DOHH2 (cell line): ENCODE results near the gene NFAT5.

Experiments
- H3F3A ChIP-seq: fragments of 200-600 bp; sonication (generic), shearing (Covaris generic); 2 replicates; pipeline ENCODE4 v1.6.0; 2016; ENCODE audit warnings: antibody characterized with exemption, mild to moderate bottlenecking; ENCODE audit not compliant: control insufficient read depth, insufficient read depth
- H3K27ac ChIP-seq: fragments of 200-600 bp; sonication (generic); 2 replicates; pipeline ENCODE4 v1.5.1; 2014; ENCODE audit warnings: low read depth, mild to moderate bottlenecking, low read length, moderate library complexity
- H3K27me3 ChIP-seq: fragments of 200-600 bp; sonication (generic); 2 replicates; pipeline ENCODE4 v1.6.1; 2014; ENCODE audit warnings: mild to moderate bottlenecking, low read length, mixed read lengths; ENCODE audit not compliant: control insufficient read depth
- H3K36me3 ChIP-seq: fragments of 200-600 bp; sonication (generic); 2 replicates; pipeline ENCODE4 v1.6.1; 2014; ENCODE audit warnings: mild to moderate bottlenecking, low read length, moderate library complexity, mixed read lengths; ENCODE audit not compliant: control insufficient read depth
- H3K4me1 ChIP-seq: fragments of 200-600 bp; sonication (generic); 2 replicates; pipeline ENCODE4 v1.6.1; 2014; ENCODE audit warnings: mild to moderate bottlenecking, low read length, mixed read lengths; ENCODE audit not compliant: control insufficient read depth
- H3K4me2 ChIP-seq: fragments of 200-600 bp; sonication (generic); 2 replicates; pipeline ENCODE4 v1.6.0; 2014; ENCODE audit warnings: mild to moderate bottlenecking, low read length, moderate library complexity
- H3K4me3 ChIP-seq: fragments of 200-600 bp; sonication (generic); 2 replicates; pipeline ENCODE4 v1.5.1; 2014; ENCODE audit warnings: mild to moderate bottlenecking, low read length, mixed read lengths
- H3K79me2 ChIP-seq: fragments of 200-600 bp; sonication (generic); 2 replicates; pipeline ENCODE4 v1.6.1; 2014; ENCODE audit warnings: mild to moderate bottlenecking, low read length, mixed read lengths; ENCODE audit not compliant: control insufficient read depth
- H3K9me2 ChIP-seq: fragments of 200-600 bp; sonication (generic); replicated peaks from 2 replicates; pipeline ENCODE4 v1.6.1; 2014; ENCODE audit warnings: mild to moderate bottlenecking, low read length, mixed read lengths; ENCODE audit not compliant: control insufficient read depth
- H3K9me3 ChIP-seq: fragments of 200-600 bp; sonication (generic); 2 replicates; pipeline ENCODE4 v1.6.1; 2014; ENCODE audit warnings: antibody characterized with exemption, low read length, mixed read lengths; ENCODE audit not compliant: control insufficient read depth, insufficient read depth
- H4K20me1 ChIP-seq: fragments of 200-600 bp; sonication (generic); 2 replicates; pipeline ENCODE4 v1.6.0; 2014; ENCODE audit warnings: low read depth, mild to moderate bottlenecking, antibody characterized with exemption, low read length, moderate library complexity; ENCODE audit not compliant: control insufficient read depth, insufficient read depth
- EZH2phosphoT487 ChIP-seq: fragments of 200-600 bp; sonication (generic); IDR thresholded peaks from 2 replicates; pipeline ENCODE4 v1.6.1; 2017; ENCODE audit warnings: borderline replicate concordance, mild to moderate bottlenecking, antibody characterized with exemption, low read length, moderate library complexity, mixed read lengths
- TF ChIP-seq, protein P1 (sequence below): fragments of 200-600 bp; sonication (generic); IDR thresholded peaks from one replicate; pipeline ENCODE4 v1.5.1; 2014; ENCODE audit warnings: antibody characterized with exemption, mild to moderate bottlenecking, low read depth, low read length; ENCODE audit not compliant: poor library complexity, severe bottlenecking

The NFAT5 gene

DNA sequence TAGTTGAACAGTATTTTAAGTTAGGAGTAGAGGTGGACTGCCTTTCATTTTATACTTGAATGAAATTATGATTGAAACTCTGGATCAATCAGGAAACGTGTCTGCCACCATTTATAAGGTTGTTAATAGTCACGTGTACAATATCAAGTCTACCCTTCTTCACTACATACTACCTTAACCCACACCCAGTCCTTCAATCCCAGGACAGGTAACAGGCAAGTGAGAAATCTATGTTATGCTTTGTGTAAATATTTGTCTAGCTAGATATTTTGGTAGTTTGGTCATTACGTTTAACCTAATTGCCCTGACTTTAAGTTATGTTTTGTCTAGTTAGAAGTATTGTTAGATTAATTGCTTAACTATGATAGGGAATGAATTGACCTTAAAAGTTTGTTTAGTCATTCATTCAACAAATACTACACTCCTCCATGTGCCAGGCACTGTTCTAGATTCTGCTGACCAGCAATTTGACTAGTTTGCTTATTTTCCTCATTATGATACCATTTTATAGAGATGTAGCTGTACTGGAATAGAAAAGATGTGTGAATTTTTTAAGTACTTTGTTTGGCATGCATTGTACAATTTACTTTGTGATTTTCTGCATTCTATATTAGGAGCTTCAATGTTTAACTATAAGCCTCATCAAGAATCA is 88.6 kb downstream of the NFAT5 start:
- H3K4me1 ChIP-seq: no peaks in the 10 kb centered on the region
- H4K20me1 ChIP-seq: no peaks in the 10 kb centered on the region
- H3K9me3 ChIP-seq: no peaks in the 10 kb centered on the region
- H3K27ac ChIP-seq: no peak overlapping the region
- no peaks in the 10 kb centered on the region for H3K9me2 ChIP-seq
- H3K4me2 ChIP-seq: no peak overlapping the region
- no peaks in the 10 kb centered on the region for H3K79me2 ChIP-seq
- no peak overlapping the region for H3K4me3 ChIP-seq
- no peak for TF ChIP-seq EZH2phosphoT487
- TF ChIP-seq, protein P1, sequence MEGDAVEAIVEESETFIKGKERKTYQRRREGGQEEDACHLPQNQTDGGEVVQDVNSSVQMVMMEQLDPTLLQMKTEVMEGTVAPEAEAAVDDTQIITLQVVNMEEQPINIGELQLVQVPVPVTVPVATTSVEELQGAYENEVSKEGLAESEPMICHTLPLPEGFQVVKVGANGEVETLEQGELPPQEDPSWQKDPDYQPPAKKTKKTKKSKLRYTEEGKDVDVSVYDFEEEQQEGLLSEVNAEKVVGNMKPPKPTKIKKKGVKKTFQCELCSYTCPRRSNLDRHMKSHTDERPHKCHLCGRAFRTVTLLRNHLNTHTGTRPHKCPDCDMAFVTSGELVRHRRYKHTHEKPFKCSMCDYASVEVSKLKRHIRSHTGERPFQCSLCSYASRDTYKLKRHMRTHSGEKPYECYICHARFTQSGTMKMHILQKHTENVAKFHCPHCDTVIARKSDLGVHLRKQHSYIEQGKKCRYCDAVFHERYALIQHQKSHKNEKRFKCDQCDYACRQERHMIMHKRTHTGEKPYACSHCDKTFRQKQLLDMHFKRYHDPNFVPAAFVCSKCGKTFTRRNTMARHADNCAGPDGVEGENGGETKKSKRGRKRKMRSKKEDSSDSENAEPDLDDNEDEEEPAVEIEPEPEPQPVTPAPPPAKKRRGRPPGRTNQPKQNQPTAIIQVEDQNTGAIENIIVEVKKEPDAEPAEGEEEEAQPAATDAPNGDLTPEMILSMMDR: no peak
- peaks cover 2% of the 10 kb centered on the region for H3F3A ChIP-seq
- no peaks in the 10 kb centered on the region for H3K27me3 ChIP-seq
- H3K36me3 ChIP-seq: peaks cover 18% of the 10 kb centered on the region

DNA sequence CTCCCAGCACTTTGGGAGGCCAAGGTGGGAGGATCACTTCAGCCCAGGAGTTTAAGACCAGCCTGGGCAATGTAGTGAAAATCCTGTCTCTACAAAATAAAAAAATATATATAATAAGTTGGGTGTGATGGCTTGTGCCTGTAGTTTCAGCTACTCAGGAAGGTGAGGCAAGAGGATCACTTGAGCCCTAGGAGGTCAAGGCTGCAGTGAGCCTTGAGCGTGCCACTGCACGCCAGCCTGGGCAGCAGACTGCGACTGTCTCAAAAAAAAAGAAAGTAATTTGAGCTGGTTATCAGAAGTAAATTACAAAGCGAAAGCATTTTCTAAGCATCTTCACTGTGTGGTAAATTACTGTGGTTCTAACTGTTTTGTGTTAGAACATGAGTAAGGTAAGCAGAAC is 94.4 kb downstream of the NFAT5 start:
- Histone ChIP-seq H3K79me2 (no peaks in the 10 kb centered on the region), H3K27ac (no peak overlapping the region), H3K4me3 (no peak overlapping the region), H3K4me1 (no peaks in the 10 kb centered on the region), H3K9me3 (no peaks in the 10 kb centered on the region), H3F3A (peaks cover 2% of the 10 kb centered on the region; the same call in 1 of the 2 replicates), H4K20me1 (no peaks in the 10 kb centered on the region), H3K4me2 (no peak overlapping the region), H3K27me3 (no peaks in the 10 kb centered on the region), H3K36me3 (peaks cover 11% of the 10 kb centered on the region), H3K9me2 (no peaks in the 10 kb centered on the region)
- TF ChIP-seq, protein P1: no peak
- no peak for TF ChIP-seq EZH2phosphoT487

DNA sequence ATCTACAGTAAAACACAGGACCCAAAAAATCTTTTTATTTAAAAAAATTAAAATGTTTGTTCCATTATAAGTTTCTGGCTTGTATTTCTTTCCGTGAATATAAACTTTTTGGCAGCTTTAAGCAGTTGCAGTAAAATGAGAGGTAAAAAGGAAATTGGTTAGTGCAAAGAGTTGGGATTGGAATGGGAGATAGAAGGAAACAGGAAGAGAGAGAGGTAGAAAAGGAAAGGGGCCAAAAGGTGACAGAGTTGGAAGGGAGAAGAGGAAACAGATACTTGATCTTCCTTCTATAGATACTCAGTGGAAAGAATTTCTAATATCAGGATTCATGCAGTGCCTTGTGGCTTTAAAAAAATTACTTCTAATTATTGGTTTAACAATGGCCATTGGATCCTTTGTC is 97.1 kb downstream of the NFAT5 start:
- no peaks in the 10 kb centered on the region for H4K20me1 ChIP-seq
- peaks cover 2% of the 10 kb centered on the region; the same call in 1 of the 2 replicates for H3F3A ChIP-seq
- H3K4me1 ChIP-seq: no peaks in the 10 kb centered on the region
- no peak overlapping the region for H3K27ac ChIP-seq
- H3K4me3 ChIP-seq: no peak overlapping the region
- TF ChIP-seq, protein P1: no peak
- TF ChIP-seq EZH2phosphoT487: no peak
- no peaks in the 10 kb centered on the region for H3K79me2 ChIP-seq
- H3K9me2 ChIP-seq: no peaks in the 10 kb centered on the region
- peaks cover 8% of the 10 kb centered on the region for H3K36me3 ChIP-seq
- H3K9me3 ChIP-seq: no peaks in the 10 kb centered on the region
- H3K4me2 ChIP-seq: no peak overlapping the region
- no peaks in the 10 kb centered on the region for H3K27me3 ChIP-seq
